ENCODE data around the gene PCDHGB4.
"Not testable (repeated sequence)": the region's sequence is repeated elsewhere in the genome, so short reads cannot be mapped to it uniquely, and the experiment has no call there.

Gene PCDHGB4

DNA sequence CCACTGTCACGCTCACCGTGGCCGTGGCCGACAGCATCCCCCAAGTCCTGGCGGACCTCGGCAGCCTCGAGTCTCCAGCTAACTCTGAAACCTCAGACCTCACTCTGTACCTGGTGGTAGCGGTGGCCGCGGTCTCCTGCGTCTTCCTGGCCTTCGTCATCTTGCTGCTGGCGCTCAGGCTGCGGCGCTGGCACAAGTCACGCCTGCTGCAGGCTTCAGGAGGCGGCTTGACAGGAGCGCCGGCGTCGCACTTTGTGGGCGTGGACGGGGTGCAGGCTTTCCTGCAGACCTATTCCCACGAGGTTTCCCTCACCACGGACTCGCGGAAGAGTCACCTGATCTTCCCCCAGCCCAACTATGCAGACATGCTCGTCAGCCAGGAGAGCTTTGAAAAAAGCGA lies 45.2 kb downstream of the PCDHGB4 start:
- DNase-seq = not testable (repeated sequence)

DNA sequence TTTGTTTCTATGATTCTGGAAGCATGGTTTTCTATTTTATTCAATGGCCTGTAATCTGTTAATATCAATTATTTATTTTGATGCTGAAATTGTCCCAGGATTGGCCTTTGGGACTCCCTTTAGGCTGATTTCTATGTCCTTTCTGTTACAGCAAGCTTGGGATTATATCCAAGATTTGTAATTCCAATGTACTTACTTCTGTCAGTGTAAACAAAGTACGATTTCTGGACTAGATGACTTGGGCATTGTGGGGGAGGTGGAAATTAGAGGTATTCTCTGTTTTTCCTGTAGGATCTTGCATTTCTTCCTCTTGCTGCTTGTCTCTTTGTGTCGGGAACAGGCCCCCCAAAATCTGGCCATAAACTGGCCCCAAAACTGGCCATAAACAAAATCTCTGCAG lies 46.5 kb downstream of the PCDHGB4 start:
- DNase-seq = no peak

GRCh38 chr5:141437221-141437620 lies 49.7 kb downstream of the PCDHGB4 start:
- no peak for DNase-seq

DNA sequence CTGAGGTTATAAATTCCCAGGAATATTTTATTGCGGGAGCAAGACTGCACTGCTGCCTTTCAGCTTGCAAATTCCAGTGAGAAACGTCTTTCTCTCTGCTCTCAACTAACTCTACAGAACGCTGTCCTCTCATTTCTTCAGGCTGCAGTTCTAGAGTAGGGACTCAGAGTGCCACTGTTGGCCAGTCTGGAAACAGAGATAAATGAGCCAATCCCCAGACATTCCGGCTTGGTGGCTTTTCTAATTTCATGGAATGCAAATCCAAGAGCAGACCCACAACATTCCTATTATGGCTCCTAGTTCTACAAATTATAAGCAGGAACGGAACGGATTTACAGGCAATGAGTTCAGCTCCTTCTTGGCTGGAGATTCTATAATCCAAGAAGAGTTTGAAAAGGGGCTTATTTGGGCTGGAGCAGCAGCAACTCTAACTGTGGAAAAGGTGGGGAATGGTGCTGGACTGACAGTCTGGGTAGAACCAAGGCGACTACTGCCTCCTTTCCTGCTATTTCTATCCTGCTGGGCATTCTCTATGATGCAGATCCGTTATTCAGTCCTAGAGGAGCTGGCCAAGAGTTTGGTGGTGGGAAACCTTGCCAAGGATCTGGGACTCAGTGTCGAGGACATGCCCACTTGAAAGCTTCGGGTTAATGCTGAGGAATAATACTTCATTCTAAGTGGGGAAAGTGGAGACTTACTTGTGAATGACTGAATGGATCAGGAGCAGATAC lies 52.1 kb downstream of the PCDHGB4 start:
- DNase-seq = no peak

Measured in DMS53 (cell line).